Hippocampal formation (tissue), 2 donors: ENCODE measurements around the gene PLXDC2.
A peak's percentile ranks its signal among the peaks of the same experiment; 100 is the strongest.

Source experiments
- DNase-seq, 2 donors: peaks; one replicate each; lab custom pipeline; 2025; lab: John Stamatoyannopoulos, UW

Gene PLXDC2

GRCh38 chr10:19857876-19858275 is 41.6 kb downstream of the PLXDC2 start:
- DNase-seq, result no peak

GRCh38 chr10:19860107-19860506 is 43.9 kb downstream of the PLXDC2 start:
- DNase-seq, result no peak

DNA sequence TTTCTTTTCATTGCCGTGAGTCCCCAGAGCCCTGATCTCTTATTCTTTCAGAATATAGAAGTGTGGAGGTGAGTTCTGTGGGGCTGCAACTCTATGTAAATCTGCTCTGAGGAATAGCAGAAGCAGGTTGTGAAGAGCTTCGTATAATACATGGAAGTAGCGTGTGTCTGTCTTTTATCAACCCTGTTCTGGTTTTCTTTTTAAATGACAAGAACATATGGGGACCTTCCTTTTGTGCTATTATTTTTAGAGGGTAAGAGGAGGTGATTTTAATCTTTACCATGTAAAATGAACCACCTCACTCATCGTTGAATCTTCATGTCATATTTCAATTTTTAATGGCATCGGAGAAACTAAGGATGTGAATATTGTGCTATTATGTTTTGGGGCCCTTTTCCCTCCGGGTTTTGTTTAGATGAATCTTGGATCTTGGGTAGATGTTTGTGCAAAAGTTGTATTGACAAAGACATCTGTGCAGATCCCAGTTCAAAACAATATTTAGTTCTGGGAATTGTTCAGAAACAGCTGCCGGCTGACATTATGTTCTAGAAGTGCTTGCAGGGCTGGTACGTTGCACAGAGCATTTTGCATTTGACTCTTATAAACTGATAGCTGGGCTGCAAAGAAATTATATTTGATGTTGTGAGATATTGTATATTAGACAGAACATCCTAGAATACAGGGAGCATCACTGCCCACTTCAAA is 46.7 kb downstream of the PLXDC2 start:
- no peak for DNase-seq

DNA sequence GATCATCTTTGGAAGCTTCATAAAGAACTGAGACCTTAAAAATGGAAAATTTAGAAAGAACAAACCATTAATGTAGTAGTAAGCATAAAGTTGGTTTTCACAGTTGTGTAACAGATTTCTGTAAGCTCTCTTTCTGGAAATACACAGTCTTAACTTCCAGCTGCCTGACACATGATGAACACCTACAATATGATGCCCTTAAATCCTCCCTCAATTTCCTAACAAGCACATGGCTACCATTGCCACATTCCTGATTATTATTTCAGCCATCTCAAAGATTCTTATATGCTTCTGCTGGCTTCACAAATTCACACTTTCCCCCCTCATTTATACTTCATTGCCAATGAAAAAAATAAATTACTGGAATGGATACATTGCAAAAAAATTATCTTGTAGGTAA is 49.4 kb downstream of the PLXDC2 start:
- DNase-seq, result no peak

DNA sequence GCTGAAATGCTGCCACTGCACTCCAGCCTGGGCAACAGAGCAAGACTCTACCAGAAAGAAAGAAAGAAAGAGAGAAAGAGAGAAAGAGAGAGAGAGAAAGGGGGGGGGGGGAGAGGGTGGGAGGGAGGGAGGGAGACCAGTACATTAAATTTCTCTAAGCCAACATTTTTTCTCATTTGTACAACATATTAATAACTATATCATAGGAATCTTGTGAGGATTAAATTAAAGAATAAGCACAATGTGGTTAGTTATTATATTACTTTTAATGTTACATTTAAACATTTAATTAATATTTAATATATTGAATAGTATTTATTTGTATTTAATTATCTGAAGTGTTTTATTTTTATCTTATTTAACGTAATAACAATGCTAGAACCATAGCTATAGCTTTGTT is 53.1 kb downstream of the PLXDC2 start:
- DNase-seq, result no peak

- DNase-seq, result no peak
Measured at GRCh38 chr10:19872504-19873271, 56.5 kb downstream of the PLXDC2 start.

- DNase-seq, result no peak
Measured at GRCh38 chr10:19874190-19874589, 58.0 kb downstream of the PLXDC2 start.

GRCh38 chr10:19874791-19875190 is 58.6 kb downstream of the PLXDC2 start:
- no peak for DNase-seq

DNA sequence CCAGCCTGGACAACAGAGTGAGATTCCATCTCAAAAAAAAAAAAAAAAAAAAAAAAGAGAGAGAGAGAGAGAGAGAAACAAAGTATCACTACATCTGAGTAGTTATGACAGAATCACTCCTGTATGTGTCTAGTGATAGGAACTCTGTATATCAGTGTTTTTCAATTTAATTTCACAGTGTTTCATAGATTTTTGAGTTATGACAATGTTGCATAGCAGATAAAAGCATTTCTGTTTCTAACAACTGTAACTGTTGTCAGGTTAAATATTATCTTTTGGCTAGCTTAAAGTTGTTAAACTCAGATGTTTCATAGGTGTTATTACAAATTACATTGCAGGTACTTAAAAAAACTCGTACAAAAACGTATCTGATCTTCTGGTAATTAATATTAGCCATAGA is 60.3 kb downstream of the PLXDC2 start:
- DNase-seq, result no peak

DNA sequence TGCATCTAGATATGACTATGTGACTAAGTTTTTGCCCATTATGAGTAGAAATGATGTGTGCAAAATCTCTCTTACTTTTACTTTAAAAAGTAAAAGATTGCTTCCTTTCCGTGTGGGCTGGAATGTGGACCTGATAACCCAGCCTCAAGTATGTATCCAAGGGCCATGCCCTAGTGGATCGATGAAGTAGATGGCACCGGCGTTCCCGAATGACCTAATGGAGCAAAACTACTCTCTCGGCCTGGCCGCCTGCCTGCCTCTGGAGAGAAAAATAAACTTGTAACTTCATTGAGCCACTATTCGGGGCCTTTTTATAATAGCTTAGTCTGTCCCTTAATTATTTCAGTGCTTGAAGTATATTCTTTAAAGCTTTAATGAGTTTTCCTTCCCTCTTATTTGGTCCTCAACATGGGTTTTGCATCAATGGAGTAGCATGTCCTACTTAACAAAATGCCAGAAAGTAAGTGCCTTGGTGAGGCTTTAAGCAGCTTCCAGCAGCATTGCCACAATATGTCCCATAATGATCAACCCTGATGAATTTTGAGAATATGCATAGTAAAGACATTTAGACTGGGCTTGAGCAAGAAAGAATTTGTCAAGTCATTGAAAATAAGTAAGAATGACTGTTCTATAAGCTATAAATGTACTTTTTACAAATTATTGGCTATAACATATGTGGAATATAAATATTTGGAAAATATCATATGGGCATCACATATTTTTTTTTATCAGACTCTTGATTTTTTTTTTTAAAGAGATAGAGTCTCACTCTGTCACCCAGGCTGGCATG is 61.4 kb downstream of the PLXDC2 start:
- no peak for DNase-seq

- DNase-seq, result no peak
Measured at GRCh38 chr10:19882621-19883020, 66.4 kb downstream of the PLXDC2 start.

- DNase-seq, result no peak
Measured at GRCh38 chr10:19888061-19888660, 71.9 kb downstream of the PLXDC2 start.

DNA sequence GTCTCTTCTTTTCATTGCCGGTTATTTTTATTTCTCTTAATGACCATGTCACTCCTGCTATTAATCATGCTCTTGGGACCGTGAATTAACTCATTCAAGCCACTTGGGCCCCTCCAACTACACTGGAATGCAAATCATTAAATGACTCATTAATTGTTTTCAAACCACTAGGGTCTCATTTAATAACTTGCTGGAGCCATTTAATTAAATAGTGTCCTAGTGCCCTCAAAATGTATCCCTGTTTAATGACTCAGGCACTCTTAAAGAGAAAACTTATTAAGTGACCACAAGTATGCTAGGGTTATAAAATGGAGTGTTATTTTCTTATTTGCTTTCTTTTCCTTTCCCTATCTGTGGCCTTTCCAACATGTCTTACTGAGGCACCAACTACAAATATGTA is 73.0 kb downstream of the PLXDC2 start:
- DNase-seq, result no peak

DNA sequence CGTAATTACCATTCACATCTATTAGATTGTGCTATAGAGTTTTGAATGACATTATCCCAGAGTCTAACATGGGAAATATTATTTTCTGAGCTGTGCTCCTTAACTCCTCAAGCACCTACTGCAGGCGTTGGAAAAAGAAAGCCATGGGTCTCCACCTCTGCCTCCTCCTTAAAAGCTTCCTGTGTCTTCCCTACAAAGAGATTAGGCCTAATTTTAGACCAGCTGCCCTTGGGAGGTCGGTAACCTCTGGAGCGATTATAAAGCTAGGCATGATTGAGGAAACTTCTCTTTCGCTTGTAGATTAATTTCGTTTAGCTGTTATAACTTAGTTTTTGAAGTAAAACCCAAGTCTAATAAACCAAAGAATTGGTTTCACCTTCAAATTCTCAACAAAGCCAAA is 75.2 kb downstream of the PLXDC2 start:
- no peak for DNase-seq

DNA sequence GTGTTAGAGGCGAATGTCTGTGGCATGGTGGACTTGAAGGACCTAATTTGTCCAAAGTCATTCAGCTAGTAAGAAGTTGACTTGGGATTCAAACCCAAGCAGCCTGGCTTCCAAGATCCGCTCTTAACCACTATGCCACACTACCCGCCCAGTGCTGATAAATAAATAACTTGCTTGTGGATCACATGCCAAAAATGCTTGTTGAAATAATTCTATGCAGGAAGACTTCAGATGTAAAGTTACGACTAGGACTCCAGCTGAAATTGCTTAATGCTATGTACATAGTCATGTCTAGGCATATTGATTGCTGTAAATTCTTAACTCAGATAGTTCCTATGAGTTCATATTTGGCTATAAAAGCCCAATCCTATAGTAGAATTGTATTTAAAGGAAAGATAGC is 76.0 kb downstream of the PLXDC2 start:
- DNase-seq, result no peak

- DNase-seq, result peak in 1 of 2 donors; percentile 23
Measured at GRCh38 chr10:19892677-19893076, 76.4 kb downstream of the PLXDC2 start.

DNA sequence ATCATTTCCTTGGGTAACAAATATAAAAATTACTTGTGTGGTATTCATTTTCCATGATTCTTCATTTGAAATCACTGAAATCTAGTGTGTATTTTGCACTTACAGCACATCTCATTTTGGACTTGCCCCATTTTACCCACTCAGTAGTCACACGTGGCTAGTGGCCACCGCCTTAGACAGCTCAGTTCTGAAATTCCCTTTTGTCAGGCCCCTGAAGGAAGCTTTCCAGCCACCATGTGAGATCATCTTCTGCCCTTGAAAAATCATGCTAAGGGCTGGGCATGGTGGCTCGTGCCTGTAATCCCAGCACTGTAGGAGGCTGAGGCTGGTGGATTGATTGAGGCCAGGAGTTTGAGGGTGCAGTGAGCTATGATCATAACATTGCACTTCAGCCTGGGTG is 79.3 kb downstream of the PLXDC2 start:
- no peak for DNase-seq

GRCh38 chr10:19902456-19902855 is 86.2 kb downstream of the PLXDC2 start:
- no peak for DNase-seq

DNA sequence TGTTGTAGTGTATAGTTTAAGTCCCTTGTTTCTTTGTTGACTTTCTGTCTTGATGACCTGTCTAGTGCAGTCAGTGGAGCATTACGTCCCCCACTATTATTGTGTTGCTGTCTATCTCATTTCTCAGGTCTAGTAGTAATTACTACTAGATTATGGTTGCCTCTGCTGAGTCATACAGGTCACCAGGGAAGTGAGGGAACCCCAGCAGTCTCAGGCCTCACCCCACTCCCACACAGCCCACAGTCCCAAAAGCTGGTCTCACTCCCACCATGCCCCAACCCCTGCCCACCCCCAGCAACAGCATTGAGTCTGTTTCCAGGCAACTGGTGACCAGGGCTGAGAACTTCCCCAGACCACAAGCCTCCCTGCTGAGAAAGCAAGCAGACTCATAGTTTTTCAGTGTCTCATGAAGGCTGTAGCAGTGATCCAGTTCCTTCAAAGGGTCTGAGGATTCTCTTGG is 88.0 kb downstream of the PLXDC2 start:
- DNase-seq, result no peak

DNA sequence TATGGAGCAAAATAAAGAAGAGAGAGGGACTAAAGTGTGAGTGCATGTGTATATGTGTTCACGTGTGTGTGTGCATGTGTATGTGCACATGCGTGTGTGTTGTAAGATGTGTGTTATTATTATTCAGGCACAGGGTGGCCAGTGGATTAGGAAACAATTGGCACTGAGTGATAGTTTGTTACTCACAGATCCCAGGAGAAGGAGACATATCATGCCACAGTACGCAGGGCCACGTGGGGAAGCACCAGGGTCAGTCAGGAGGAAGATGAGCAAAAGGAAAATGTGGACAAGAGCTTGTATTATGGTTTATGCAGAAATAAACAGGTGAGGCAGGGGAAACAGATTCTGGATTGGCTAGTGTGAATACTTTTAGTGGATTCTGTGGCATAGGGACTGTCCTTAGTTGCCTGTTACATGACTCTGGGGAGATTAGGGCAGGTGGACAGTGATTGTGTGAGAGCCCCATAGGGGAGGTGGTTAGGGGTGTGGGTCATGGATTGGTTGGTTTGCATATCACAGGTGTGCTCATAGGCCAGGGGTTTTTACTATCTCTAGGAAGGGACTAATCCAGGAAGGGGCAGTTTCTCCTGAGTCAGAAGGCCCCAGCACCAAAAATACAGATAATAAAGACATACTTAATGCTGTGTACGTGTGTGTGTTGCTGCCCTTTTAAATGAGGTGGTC is 90.0 kb downstream of the PLXDC2 start:
- no peak for DNase-seq

DNA sequence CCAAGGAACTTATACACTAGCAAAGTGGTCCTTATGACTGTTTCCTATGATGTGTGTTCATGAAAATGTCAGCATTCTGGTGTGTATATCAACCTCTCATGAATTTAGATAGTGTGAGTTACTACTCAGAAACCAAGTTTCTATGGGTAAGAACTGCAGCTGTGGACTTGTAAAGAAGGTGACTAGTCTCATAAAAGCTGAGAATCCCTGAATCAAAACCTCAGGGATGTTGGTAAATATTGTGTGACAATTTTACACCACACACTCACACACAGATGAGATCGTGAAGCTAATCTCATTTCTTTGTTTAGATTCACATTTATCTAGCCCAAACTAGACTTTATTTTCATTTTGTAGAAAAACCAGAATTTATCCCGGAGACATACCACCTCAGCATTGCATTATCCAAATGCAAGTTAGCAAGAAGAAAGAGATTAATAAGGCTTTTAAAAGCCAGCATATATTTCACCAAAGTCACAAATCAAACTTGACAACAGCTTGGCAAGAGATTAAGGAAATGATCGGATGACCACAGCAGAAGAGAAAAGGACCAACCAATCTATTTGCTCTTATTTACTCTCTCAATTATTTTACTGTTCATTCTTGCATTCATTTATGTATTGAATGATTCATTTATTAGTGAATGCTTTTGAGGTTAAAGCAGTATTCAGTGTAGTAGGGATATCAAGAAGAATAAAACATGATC is 92.9 kb downstream of the PLXDC2 start:
- no peak for DNase-seq
